ENCODE measurements around the gene GNB1. TPM values are rescaled to one million over a fixed set of nuclear protein-coding genes. Genes with fewer than 3 reads are reported as not detected.

Gene GNB1
- total and polyA plus RNA-seq, 8 donors: 241 to 360 (median 271) TPM

- no peaks in the 10 kb centered on the region for H3K9me3 ChIP-seq
- intact Hi-C loops (cut with DNase I): no loop called here
- H3K27me3 ChIP-seq: peaks cover 0 to 5% of the 10 kb centered on the region in 2 donors
- ATAC-seq (no peak), DNase-seq (peak in 1 of 4 donors; percentile 75)
- no peak overlapping the region for H3K4me3 ChIP-seq
- H3K27ac ChIP-seq: no peak overlapping the region
- H3K4me1 ChIP-seq: no peaks in the 10 kb centered on the region
- no peak for TF ChIP-seq CTCF (IDR thresholded peaks at IDR 0.05)
- no peaks in the 10 kb centered on the region for H3K36me3 ChIP-seq
These were observed 39.0 kb upstream of the GNB1 start for GRCh38 chr1:1929639-1930545.

- no peak overlapping the region for H3K27ac ChIP-seq
- no peaks in the 10 kb centered on the region for H3K36me3 ChIP-seq
- no peaks in the 10 kb centered on the region for H3K9me3 ChIP-seq
- H3K4me3 ChIP-seq: no peak overlapping the region
- H3K27me3 ChIP-seq: peaks cover 0 to 5% of the 10 kb centered on the region in 2 donors
- no peak for TF ChIP-seq CTCF (IDR thresholded peaks at IDR 0.05)
- ATAC-seq (no peak), DNase-seq (no peak)
- intact Hi-C loops (cut with DNase I): no loop called here
- no peaks in the 10 kb centered on the region for H3K4me1 ChIP-seq
These were observed 38.3 kb upstream of the GNB1 start for GRCh38 chr1:1929102-1929638.

DNA sequence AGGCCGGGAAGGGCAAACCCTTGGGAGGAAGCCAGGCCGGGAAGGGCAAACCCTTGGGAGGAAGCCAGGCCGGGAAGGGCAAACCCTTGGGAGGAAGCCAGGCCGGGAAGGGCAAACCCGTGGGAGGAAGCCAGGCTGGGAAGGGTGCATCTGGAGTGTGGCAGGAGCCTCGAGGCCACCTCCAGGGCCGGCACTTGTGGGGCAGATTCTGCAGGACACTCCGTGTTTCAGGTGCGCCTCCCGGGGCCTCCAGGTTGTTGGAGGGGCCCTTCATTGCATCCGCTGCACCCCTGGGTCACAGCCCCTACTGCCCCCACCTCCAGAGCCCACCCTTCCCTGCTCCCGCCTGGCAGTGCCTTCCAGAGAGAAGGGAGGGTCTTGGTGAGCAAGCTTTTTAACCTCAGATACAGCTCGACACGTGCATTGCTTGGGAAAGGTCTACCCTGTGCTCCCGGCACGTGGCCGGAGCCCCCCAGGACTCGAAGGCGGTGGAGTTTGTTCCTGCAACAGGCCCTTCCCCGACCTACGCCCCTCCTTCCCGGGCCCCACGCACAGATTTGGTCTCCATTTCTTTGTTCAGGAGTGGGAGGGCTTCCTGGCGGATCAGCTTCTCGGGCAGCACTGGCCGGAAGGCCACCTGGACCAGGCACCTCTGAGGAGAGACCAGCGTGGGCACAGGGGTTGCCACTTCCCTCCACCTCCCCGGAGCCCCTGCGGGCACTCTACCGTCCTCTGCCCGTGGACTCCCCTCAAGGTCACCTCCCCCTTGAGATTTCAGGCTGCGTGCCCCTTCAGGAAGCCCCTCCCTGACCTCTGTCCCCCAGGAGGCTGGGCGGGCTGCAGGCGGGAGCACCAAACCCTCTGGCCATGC is 37.6 kb upstream of the GNB1 start:
- Histone ChIP-seq H3K27me3 (peaks cover 0 to 5% of the 10 kb centered on the region in 2 donors), H3K27ac (no peak overlapping the region), H3K9me3 (no peaks in the 10 kb centered on the region), H3K36me3 (no peaks in the 10 kb centered on the region), H3K4me1 (no peaks in the 10 kb centered on the region), H3K4me3 (no peak overlapping the region)
- TF ChIP-seq CTCF (IDR thresholded peaks at IDR 0.05): no peak
- ATAC-seq (no peak), DNase-seq (peak in 1 of 4 donors; percentile 65)
- intact Hi-C loops (cut with DNase I): no loop called here

- DNase-seq (peak in 1 of 4 donors; percentile 66), ATAC-seq (no peak)
- Histone ChIP-seq H3K36me3 (no peaks in the 10 kb centered on the region), H3K4me1 (no peaks in the 10 kb centered on the region), H3K4me3 (no peak overlapping the region), H3K27me3 (peaks cover 0 to 5% of the 10 kb centered on the region in 2 donors), H3K27ac (no peak overlapping the region), H3K9me3 (no peaks in the 10 kb centered on the region)
- no peak for TF ChIP-seq CTCF (IDR thresholded peaks at IDR 0.05)
- intact Hi-C loops (cut with DNase I): no loop called here
These were observed 36.9 kb upstream of the GNB1 start for GRCh38 chr1:1927751-1928150.
